Endothelial cell of umbilical vein (primary cell): ENCODE data around the gene AJAP1. TPM values are rescaled to one million over a fixed set of nuclear protein-coding genes. Genes with fewer than 3 reads are reported as not detected.

Source experiments
- BruUV-seq: library from RNA; stranded (reverse); fragments of 400-500 nt; replicated peaks from 2 replicates; lab custom pipeline; 2021; lab: Mats Ljungman, UMichigan
- CTCF ChIA-PET: fragments of 300-600, 350-600 bp; sonication (Branson Sonifier 250); formaldehyde crosslinking; loops from one replicate; lab custom pipeline; 2021; ENCODE audit warnings: antibody characterized with exemption, inconsistent platforms; lab: Charles Lee
- POLR2A ChIA-PET: fragments of 300-600, 350-600 bp; sonication (Branson Sonifier 250); formaldehyde crosslinking; loops from one replicate; lab custom pipeline; 2021; ENCODE audit warnings: antibody characterized with exemption, inconsistent platforms; lab: Charles Lee
- DNase-seq: peaks from one replicate; pipeline ENCODE4 v3.0.0-alpha.2; 2011; ENCODE audit warnings: low read depth, low spot score
- FAIRE-seq: peaks from 2 replicates; lab custom pipeline; 2011; peaks lifted over from hg19 to GRCh38; lab: Jason Lieb, UNC
- H2AFZ ChIP-seq: 2 replicates; pipeline ENCODE4 v1.6.0; 2012; ENCODE audit warnings: low read depth, low read length, control low read depth, inconsistent platforms
- H3K27ac ChIP-seq: 2 replicates; pipeline ENCODE4 v1.5.1; 2011; ENCODE audit warnings: low read depth, mild to moderate bottlenecking, control low read depth, low read length, moderate library complexity; ENCODE audit not compliant: insufficient read depth
- H3K27me3 ChIP-seq, 2 experiments: 2 replicates each; pipeline versions ENCODE4 v1.6.0 to v1.6.1; 2011; ENCODE audit warnings: low read length in 2 of 2, mixed read lengths in 1 of 2; ENCODE audit not compliant: control insufficient read depth in 2 of 2, insufficient read depth in 2 of 2
- H3K36me3 ChIP-seq, 2 experiments: 2 replicates in 1 of 2; 3 replicates in 1 of 2; pipeline ENCODE4 v1.5.1; 2011; ENCODE audit warnings: low read length in 2 of 2, mild to moderate bottlenecking in 1 of 2, moderate library complexity in 1 of 2; ENCODE audit not compliant: control insufficient read depth in 2 of 2, insufficient read depth in 2 of 2; ENCODE audit errors: extremely low read depth in 1 of 2
- H3K4me1 ChIP-seq: 3 replicates; pipeline ENCODE4 v1.5.1; 2011; ENCODE audit warnings: mild to moderate bottlenecking, low read length; ENCODE audit not compliant: control insufficient read depth, insufficient read depth; ENCODE audit errors: extremely low read depth
- H3K4me2 ChIP-seq: 2 replicates; pipeline ENCODE4 v1.6.1; 2011; ENCODE audit warnings: low read length, control low read depth, mixed read lengths; ENCODE audit not compliant: insufficient read depth
- H3K4me3 ChIP-seq, 3 experiments: fragments of 200-600 bp in 1 of 3; sonication (generic), shearing (Covaris generic) in 1 of 3; replicated peaks in 1 of 3; 2 replicates each; pipeline ENCODE4 v1.5.1; 2011 to 2016; ENCODE audit warnings: control low read depth in 3 of 3, low read length in 3 of 3, mild to moderate bottlenecking in 2 of 3, inconsistent platforms in 1 of 3, low read depth in 1 of 3, moderate library complexity in 1 of 3; ENCODE audit not compliant: insufficient read depth in 1 of 3
- H3K79me2 ChIP-seq: 2 replicates; pipeline ENCODE4 v1.6.0; 2012; ENCODE audit warnings: low read length, inconsistent platforms; ENCODE audit not compliant: control insufficient read depth, insufficient read depth
- H3K9ac ChIP-seq: replicated peaks from 2 replicates; pipeline ENCODE3; 2011; ENCODE audit warnings: low read length, control low read depth; ENCODE audit not compliant: insufficient read depth; ENCODE audit errors: extremely low read depth
- H3K9me1 ChIP-seq: replicated peaks from 3 replicates; pipeline ENCODE4 v1.6.0; 2011; ENCODE audit warnings: mild to moderate bottlenecking, low read length; ENCODE audit not compliant: control insufficient read depth, insufficient read depth; ENCODE audit errors: extremely low read depth
- H3K9me3 ChIP-seq: replicated peaks from 2 replicates; pipeline ENCODE4 v1.5.1; 2012; ENCODE audit warnings: low read length, inconsistent platforms; ENCODE audit not compliant: control insufficient read depth, insufficient read depth
- H4K20me1 ChIP-seq: replicated peaks from 2 replicates; pipeline ENCODE3; 2011; ENCODE audit warnings: mild to moderate bottlenecking, low read length; ENCODE audit not compliant: control insufficient read depth, insufficient read depth; ENCODE audit errors: extremely low read depth
- CTCF ChIP-seq, 2 donors: IDR thresholded peaks; 1 replicate in 1 of 2; 2 replicates in 1 of 2; pipeline ENCODE4 v1.5.1; 2011; ENCODE audit warnings: low read length in 2 of 2, mild to moderate bottlenecking in 2 of 2, moderate library complexity in 2 of 2, control low read depth in 1 of 2, inconsistent platforms in 1 of 2, low read depth in 1 of 2; ENCODE audit not compliant: insufficient read depth in 1 of 2; ENCODE audit errors: extremely low read depth in 1 of 2
- EZH2 ChIP-seq: IDR thresholded peaks from 2 replicates; pipeline ENCODE4 v1.6.1; 2012; ENCODE audit warnings: borderline replicate concordance, low read depth, mild to moderate bottlenecking, moderate library complexity, low read length, inconsistent platforms; ENCODE audit not compliant: severe bottlenecking
- FOS ChIP-seq: IDR thresholded peaks from 2 replicates; pipeline ENCODE4 v1.6.1; 2011; ENCODE audit warnings: mild to moderate bottlenecking, low read length, moderate library complexity, borderline replicate concordance; ENCODE audit not compliant: insufficient read depth
- GATA2 ChIP-seq: IDR thresholded peaks from 2 replicates; pipeline ENCODE4 v1.7.0; 2011; ENCODE audit warnings: low read depth, mild to moderate bottlenecking, moderate library complexity, mixed read lengths, low read length; ENCODE audit not compliant: insufficient read length, insufficient read depth
- JUN ChIP-seq: IDR thresholded peaks from 2 replicates; pipeline ENCODE4 v1.6.1; 2011; ENCODE audit warnings: borderline replicate concordance, low read depth; ENCODE audit not compliant: insufficient read length, insufficient read depth
- MAX ChIP-seq: IDR thresholded peaks from 2 replicates; pipeline ENCODE4 v1.6.1; 2011; ENCODE audit not compliant: insufficient read depth, insufficient read length
- MYC ChIP-seq: IDR thresholded peaks from one replicate; pipeline ENCODE4 v1.6.1; 2011; ENCODE audit warnings: mild to moderate bottlenecking, low read depth, low read length
- POLR2A ChIP-seq: IDR thresholded peaks from 2 replicates; pipeline ENCODE4 v1.6.1; 2012; ENCODE audit warnings: low read depth, mild to moderate bottlenecking, control low read depth, low read length
- POLR2AphosphoS5 ChIP-seq: IDR thresholded peaks from 2 replicates; pipeline ENCODE4 v1.6.1; 2012; ENCODE audit warnings: low read depth, mild to moderate bottlenecking, control low read depth, low read length, moderate library complexity; ENCODE audit not compliant: insufficient read depth
- dilution Hi-C: fragments of 300-500 bp; cut with MboI; formaldehyde crosslinking; loops from one replicate; pipeline ENCODE4 v1.15.0; 2019; ENCODE audit warnings: low sequenced_read_pairs; ENCODE audit not compliant: extremely low pct_ligation_motif_present
- intact Hi-C: fragments of 100-400 bp; cut with micrococcal nuclease; formaldehyde crosslinking; loops from one replicate; pipeline ENCODE4 v1.10.0; 2022
- polyA plus RNA-seq, 4 experiments: library from polyadenylated mRNA; depleted of rRNA in 3 of 4; stranded (reverse) in 3 of 4; unstranded in 1 of 4; fragments of >200 nt; gene quantifications; 2 replicates each; pipeline versions ENCODE4 v1.2.1 to v1.2.3, GENCODE V29; 2011 to 2012; ENCODE audit warnings: missing spikeins in 1 of 4
- total RNA-seq: library from RNA; stranded (reverse); gene quantifications from 2 replicates; pipeline ENCODE4 v1.2.3, GENCODE V29; 2021

AJAP1 gene
- total and polyA plus RNA-seq, 2 donors (not counting 3 experiments of a cell fraction or from before 2014, with no cell fraction given) = not detected

- CTCF ChIA-PET = no interaction called here
- no peak overlapping the region for H3K4me2 ChIP-seq
- H3K79me2 ChIP-seq = no peaks in the 10 kb centered on the region
- DNase-seq = no peak
- no peaks in the 10 kb centered on the region for H3K9me1 ChIP-seq
- no peaks in the 10 kb centered on the region for H3K36me3 ChIP-seq
- no peak overlapping the region for H3K4me3 ChIP-seq
- H3K9ac ChIP-seq = no peak overlapping the region
- no peak overlapping the region for H3K27ac ChIP-seq
- peaks cover 10 to 14% of the 10 kb centered on the region in 2 experiments for H3K27me3 ChIP-seq
- H2AFZ ChIP-seq = no peak overlapping the region
- TF ChIP-seq MYC = no peak
- no peak for TF ChIP-seq GATA2
- no peak for TF ChIP-seq JUN
- no peak for TF ChIP-seq EZH2
- TF ChIP-seq POLR2AphosphoS5 = no peak
- dilution Hi-C loops (no loop called here), intact Hi-C loops (no loop called here)
- H4K20me1 ChIP-seq = no peaks in the 10 kb centered on the region
- BruUV-seq = no TSS peak
- POLR2A ChIA-PET = no interaction called here
- no peaks in the 10 kb centered on the region for H3K4me1 ChIP-seq
- FAIRE-seq = no peak
- no peaks in the 10 kb centered on the region for H3K9me3 ChIP-seq
These were observed 3.9 kb upstream of the AJAP1 start for GRCh38 chr1:4650481-4650880.

- no peaks in the 10 kb centered on the region for H3K9me1 ChIP-seq
- dilution Hi-C loops = no loop called here
- no peak overlapping the region for H3K27ac ChIP-seq
- H3K4me3 ChIP-seq = no peak overlapping the region
- H3K36me3 ChIP-seq = no peaks in the 10 kb centered on the region
- no peaks in the 10 kb centered on the region for H3K9me3 ChIP-seq
- no peaks in the 10 kb centered on the region for H3K79me2 ChIP-seq
- H3K4me2 ChIP-seq = no peak overlapping the region
- intact Hi-C loops = no loop called here
- FAIRE-seq (no peak), DNase-seq (no peak)
- BruUV-seq = no TSS peak
- H4K20me1 ChIP-seq = no peaks in the 10 kb centered on the region
- ChIA-PET POLR2A (no interaction called here), CTCF (no interaction called here)
- no peak for TF ChIP-seq POLR2A
- no peak for TF ChIP-seq MAX
- TF ChIP-seq FOS = no peak
- TF ChIP-seq EZH2 = no peak
- no peak for TF ChIP-seq JUN
- TF ChIP-seq CTCF (IDR thresholded peaks at IDR 0.05; ENCODE audit: extremely low read depth in 1 of 2, insufficient read depth in 1 of 2, low read depth in 1 of 2, low read length in 2 of 2) = no peak
- no peak for TF ChIP-seq POLR2AphosphoS5
- no peak for TF ChIP-seq MYC
- TF ChIP-seq GATA2 = no peak
- H3K27me3 ChIP-seq = peaks cover 10 to 16% of the 10 kb centered on the region in 2 experiments
- H3K9ac ChIP-seq = no peak overlapping the region
- no peaks in the 10 kb centered on the region for H3K4me1 ChIP-seq
- H2AFZ ChIP-seq = no peak overlapping the region
These were observed 3.4 kb upstream of the AJAP1 start for GRCh38 chr1:4650981-4651380.
